Peyer's patch (tissue), 4 donors: ENCODE data around the gene NUP98. TPM values are rescaled to one million over a fixed set of nuclear protein-coding genes. Genes with fewer than 3 reads are reported as not detected.

Source experiments
- DNase-seq, 3 donors: peaks; one replicate each; pipeline ENCODE4 v3.0.0-alpha.2; 2017 to 2019
- H3K27ac ChIP-seq, 4 donors: fragments of 200-600 bp; sonication (generic); one replicate each; pipeline ENCODE4 v1.5.1; 2016 to 2019
- H3K27me3 ChIP-seq, 2 donors: fragments of 200-600 bp; sonication (generic); one replicate each; pipeline ENCODE4 v1.5.1; 2019
- H3K36me3 ChIP-seq, 3 donors: fragments of 200-600 bp; sonication (generic); one replicate each; pipeline ENCODE4 v1.5.1; 2016 to 2019
- H3K4me1 ChIP-seq, 4 donors: fragments of 200-600 bp; sonication (generic); one replicate each; pipeline ENCODE4 v1.5.1; 2016 to 2019
- H3K4me3 ChIP-seq, 4 donors: fragments of 200-600 bp; sonication (generic); 1 replicate in 3 of 4; 2 replicates in 1 of 4; pipeline ENCODE4 v1.5.1; 2016 to 2019; ENCODE audit warnings: mild to moderate bottlenecking in 1 of 4
- H3K9me3 ChIP-seq, 4 donors: fragments of 200-600 bp; sonication (generic); one replicate each; pipeline ENCODE4 v1.5.1; 2016 to 2019; ENCODE audit warnings: mild to moderate bottlenecking in 1 of 4
- POLR2A ChIP-seq, 2 donors: fragments of 450-650 bp; IDR thresholded peaks; one replicate each; pipeline ENCODE4 v1.5.1; 2017; ENCODE audit warnings: antibody characterized with exemption in 2 of 2, mild to moderate bottlenecking in 2 of 2, moderate library complexity in 2 of 2
- total RNA-seq, 4 donors: library from RNA; depleted of rRNA; stranded (reverse); fragments of >200 nt; gene quantifications; one replicate each; pipeline ENCODE4 v1.1.0, GENCODE V29; 2016
- TF ChIP-seq, protein P1 (sequence below), 6 experiments: fragments of 450-650 bp in 4 of 6; fragments of 200-600 bp in 2 of 6; sonication (generic) in 1 of 6; IDR thresholded peaks; one replicate each; pipeline ENCODE4 v1.5.1; 2017 to 2019; ENCODE audit warnings: antibody characterized with exemption in 6 of 6, mild to moderate bottlenecking in 3 of 6, moderate library complexity in 1 of 6

The NUP98 gene
- total RNA-seq, 4 donors from 2014 or later = 67.7 to 113 (median 86.8) TPM

DNA sequence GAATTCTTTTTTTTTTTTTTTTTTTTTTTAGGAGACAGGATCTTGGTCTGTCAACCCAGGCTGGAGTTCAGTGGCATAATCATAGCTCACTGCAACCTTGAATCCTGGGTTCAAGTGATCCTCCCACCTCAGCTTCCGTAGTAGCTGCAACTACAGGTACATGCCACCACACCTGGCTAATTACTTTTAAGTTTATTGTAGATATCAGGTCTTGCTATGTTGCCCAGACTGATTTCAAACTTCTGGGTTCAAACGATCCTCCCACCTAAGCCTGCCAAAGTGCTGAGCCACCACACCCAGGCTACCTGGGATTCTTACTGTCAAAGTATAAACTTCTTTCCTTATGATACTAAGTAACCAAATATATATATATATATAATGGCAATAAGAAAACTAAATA is 75.3 kb downstream of the NUP98 start:
- Histone ChIP-seq H3K4me1 (no peaks in the 10 kb centered on the region), H3K36me3 (peaks cover 0 to 86% (median 0%) of the 10 kb centered on the region in 3 donors), H3K27ac (peak overlapping the region in 1 of 4 donors; percentile 0), H3K9me3 (no peaks in the 10 kb centered on the region), H3K27me3 (no peaks in the 10 kb centered on the region), H3K4me3 (no peak overlapping the region)
- no peak for DNase-seq
- TF ChIP-seq, protein P1, sequence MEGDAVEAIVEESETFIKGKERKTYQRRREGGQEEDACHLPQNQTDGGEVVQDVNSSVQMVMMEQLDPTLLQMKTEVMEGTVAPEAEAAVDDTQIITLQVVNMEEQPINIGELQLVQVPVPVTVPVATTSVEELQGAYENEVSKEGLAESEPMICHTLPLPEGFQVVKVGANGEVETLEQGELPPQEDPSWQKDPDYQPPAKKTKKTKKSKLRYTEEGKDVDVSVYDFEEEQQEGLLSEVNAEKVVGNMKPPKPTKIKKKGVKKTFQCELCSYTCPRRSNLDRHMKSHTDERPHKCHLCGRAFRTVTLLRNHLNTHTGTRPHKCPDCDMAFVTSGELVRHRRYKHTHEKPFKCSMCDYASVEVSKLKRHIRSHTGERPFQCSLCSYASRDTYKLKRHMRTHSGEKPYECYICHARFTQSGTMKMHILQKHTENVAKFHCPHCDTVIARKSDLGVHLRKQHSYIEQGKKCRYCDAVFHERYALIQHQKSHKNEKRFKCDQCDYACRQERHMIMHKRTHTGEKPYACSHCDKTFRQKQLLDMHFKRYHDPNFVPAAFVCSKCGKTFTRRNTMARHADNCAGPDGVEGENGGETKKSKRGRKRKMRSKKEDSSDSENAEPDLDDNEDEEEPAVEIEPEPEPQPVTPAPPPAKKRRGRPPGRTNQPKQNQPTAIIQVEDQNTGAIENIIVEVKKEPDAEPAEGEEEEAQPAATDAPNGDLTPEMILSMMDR (IDR thresholded peaks at IDR 0.05) = no peak
- TF ChIP-seq POLR2A (IDR thresholded peaks at IDR 0.05) = no peak

DNA sequence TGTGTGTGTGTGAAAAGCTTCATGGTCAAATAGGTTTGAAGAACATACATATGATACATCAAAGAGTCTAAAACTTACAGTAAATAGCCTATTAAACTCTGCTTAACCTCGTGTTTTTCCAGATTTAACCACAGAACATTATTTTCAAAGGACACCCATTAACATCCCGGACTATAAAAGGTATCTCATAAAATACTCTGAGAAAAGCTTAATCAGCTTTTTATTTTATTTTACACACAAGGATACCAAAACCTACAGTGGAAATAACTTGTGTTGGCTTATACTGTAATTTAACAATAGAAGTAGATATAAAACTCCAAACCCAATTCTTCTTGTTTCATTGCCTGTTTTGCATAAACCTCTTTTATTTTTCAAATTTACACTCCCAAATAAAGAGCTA is 76.4 kb downstream of the NUP98 start:
- Histone ChIP-seq H3K9me3 (no peaks in the 10 kb centered on the region), H3K36me3 (peaks cover 0 to 88% (median 0%) of the 10 kb centered on the region in 3 donors), H3K4me3 (no peak overlapping the region), H3K27me3 (no peaks in the 10 kb centered on the region), H3K4me1 (no peaks in the 10 kb centered on the region), H3K27ac (no peak overlapping the region)
- TF ChIP-seq POLR2A (IDR thresholded peaks at IDR 0.05) = no peak
- TF ChIP-seq, protein P1 (IDR thresholded peaks at IDR 0.05) = no peak
- no peak for DNase-seq

DNA sequence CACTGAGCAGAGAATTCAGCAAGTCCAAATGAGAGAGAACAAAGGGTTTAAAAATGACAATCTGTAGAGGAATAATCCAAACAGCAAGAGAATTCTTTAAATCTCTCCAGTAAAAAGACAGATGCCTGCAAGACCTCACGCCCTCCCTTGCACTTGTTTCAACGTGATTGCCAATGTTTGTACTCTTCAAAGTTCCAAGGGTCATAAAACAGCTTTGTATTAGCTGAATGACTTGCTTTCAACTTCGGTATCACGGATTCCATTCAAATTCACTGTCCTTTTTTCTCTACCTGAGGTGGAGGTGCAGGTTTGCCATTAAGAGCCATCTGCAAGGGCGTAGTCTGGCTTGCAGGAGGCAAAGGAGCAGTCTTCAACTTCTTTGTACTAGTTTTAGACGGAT is 85.1 kb downstream of the NUP98 start:
- no peak for DNase-seq
- TF ChIP-seq, protein P1 (IDR thresholded peaks at IDR 0.05) = no peak
- no peak for TF ChIP-seq POLR2A (IDR thresholded peaks at IDR 0.05)
- Histone ChIP-seq H3K27me3 (no peaks in the 10 kb centered on the region), H3K9me3 (no peaks in the 10 kb centered on the region), H3K4me3 (no peak overlapping the region), H3K27ac (no peak overlapping the region), H3K4me1 (no peaks in the 10 kb centered on the region), H3K36me3 (peaks cover 0 to 88% (median 0%) of the 10 kb centered on the region in 3 donors)

DNA sequence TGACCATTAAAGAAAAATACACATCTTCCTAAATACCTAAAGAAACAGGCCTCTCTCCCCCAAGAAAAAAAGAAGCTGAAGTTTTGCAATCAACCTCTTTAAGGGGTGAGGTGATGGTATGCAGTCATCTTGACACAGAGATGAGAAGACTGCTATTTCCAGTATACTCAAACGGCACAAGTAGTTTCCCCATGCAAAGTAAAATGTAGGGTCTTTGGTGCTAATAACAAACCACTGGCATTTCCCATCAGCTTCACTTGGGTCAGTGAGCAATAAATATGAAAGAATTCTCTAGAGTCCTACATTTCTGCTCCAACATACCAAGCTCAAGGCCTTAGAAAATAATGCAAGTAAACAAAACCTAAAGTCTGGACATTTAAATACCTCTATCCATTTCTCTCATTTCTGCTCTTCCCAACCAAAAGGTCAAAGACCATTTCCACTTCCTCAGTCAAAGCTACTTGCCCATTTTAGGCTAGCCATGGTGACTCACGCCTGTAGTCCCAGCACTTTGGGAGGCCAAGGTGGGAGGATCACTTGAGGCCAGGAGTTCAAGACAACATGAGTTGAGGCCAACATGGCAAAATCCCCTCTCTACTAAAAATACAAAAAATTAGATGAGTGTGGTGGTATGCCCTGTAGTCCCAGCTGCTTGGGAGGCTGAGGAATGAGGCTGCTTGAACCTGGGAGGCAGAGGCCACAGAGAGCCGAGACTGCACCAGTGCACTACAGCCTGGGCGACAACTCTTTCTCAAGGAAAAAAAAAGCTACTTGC is 86.7 kb downstream of the NUP98 start:
- H3K36me3 ChIP-seq = peaks cover 0 to 81% (median 0%) of the 10 kb centered on the region in 3 donors
- H3K4me1 ChIP-seq = no peaks in the 10 kb centered on the region
- no peak overlapping the region for H3K27ac ChIP-seq
- no peak for DNase-seq
- TF ChIP-seq, protein P1 (IDR thresholded peaks at IDR 0.05) = no peak
- TF ChIP-seq POLR2A (IDR thresholded peaks at IDR 0.05) = no peak
- H3K4me3 ChIP-seq = no peak overlapping the region
- no peaks in the 10 kb centered on the region for H3K27me3 ChIP-seq
- no peaks in the 10 kb centered on the region for H3K9me3 ChIP-seq

DNA sequence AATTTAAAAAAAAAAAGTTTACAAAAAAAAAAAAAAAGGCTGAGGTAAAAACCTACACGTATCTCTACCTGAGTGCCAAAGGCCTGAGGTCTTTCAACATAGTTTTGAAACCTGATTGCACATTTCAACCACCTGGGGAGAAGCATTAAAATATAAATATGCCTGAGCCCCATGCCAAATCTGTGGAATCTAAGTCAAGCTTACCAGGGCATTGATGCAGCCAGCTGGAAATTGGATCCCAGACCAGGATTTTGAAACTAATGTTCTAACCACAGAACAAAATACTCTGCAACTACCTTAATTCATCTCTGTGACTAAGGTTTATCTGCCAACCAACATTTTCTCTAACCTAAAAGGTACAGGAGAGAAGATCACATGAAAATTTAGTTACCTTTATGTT is 87.4 kb downstream of the NUP98 start:
- H3K9me3 ChIP-seq = no peaks in the 10 kb centered on the region
- no peaks in the 10 kb centered on the region for H3K27me3 ChIP-seq
- no peaks in the 10 kb centered on the region for H3K4me1 ChIP-seq
- TF ChIP-seq POLR2A (IDR thresholded peaks at IDR 0.05) = no peak
- TF ChIP-seq, protein P1 (IDR thresholded peaks at IDR 0.05) = no peak
- no peak overlapping the region for H3K27ac ChIP-seq
- no peak for DNase-seq
- H3K4me3 ChIP-seq = no peak overlapping the region
- peaks cover 0 to 81% (median 0%) of the 10 kb centered on the region in 3 donors for H3K36me3 ChIP-seq
